Measurements from ENCODE around the gene JAM3.

GRCh38 chr11:134181707-134182106, 112.8 kb downstream of the JAM3 start:
- TF ChIP-seq CTCF (IDR thresholded peaks at IDR 0.05), result no peak
- no peak for TF ChIP-seq POLR2AphosphoS5 (IDR thresholded peaks at IDR 0.05; ENCODE audit: low read depth, low read length)
